PC-9 (cell line): ENCODE measurements around the gene CACNA1G. TPM values are rescaled to one million over a fixed set of nuclear protein-coding genes. Genes with fewer than 3 reads are reported as not detected.
A peak's percentile ranks its signal among the peaks of the same experiment; 100 is the strongest.

Source experiments
- BruUV-seq: library from RNA; stranded (reverse); fragments of 400-500 nt; replicated peaks from 2 replicates; lab custom pipeline; 2021; lab: Mats Ljungman, UMichigan
- CTCF ChIA-PET: fragments of 300-600 bp; sonication (Branson Sonifier 250); formaldehyde crosslinking; loops from one replicate; lab custom pipeline; 2022; ENCODE audit warnings: antibody characterized with exemption; lab: Charles Lee
- POLR2A ChIA-PET: fragments of 300-600 bp; sonication (Branson Sonifier 250); formaldehyde crosslinking; loops from one replicate; lab custom pipeline; 2022; ENCODE audit warnings: antibody characterized with exemption; ENCODE audit not compliant: unreplicated experiment; lab: Charles Lee
- DNase-seq, 2 experiments: peaks; one replicate each; pipeline versions ENCODE4 v3.0.0 to v3.0.0-alpha.2; 2015 to 2022; ENCODE audit warnings: mixed read lengths in 1 of 2
- H2AFZ ChIP-seq: fragments of 200-600 bp; sonication (generic); 2 replicates; pipeline ENCODE4 v1.8.1; 2017; ENCODE audit warnings: antibody characterized with exemption
- H3F3A ChIP-seq: fragments of 200-600 bp; sonication (generic); 2 replicates; pipeline ENCODE4 v1.8.1; 2017; ENCODE audit warnings: antibody characterized with exemption, mild to moderate bottlenecking, low read depth; ENCODE audit not compliant: insufficient read depth
- H3K27ac ChIP-seq: fragments of 200-600 bp; sonication (generic); 2 replicates; pipeline ENCODE4 v1.6.1; 2016; ENCODE audit warnings: mixed run types
- H3K27me3 ChIP-seq: fragments of 200-600 bp; sonication (generic); 2 replicates; pipeline ENCODE4 v1.6.1; 2016; ENCODE audit warnings: low read depth, mixed run types; ENCODE audit not compliant: insufficient read depth
- H3K36me3 ChIP-seq: fragments of 200-600 bp; sonication (generic); 2 replicates; pipeline ENCODE4 v1.6.1; 2016; ENCODE audit warnings: low read depth, mixed run types
- H3K4me1 ChIP-seq: fragments of 200-600 bp; sonication (generic); replicated peaks from 2 replicates; pipeline ENCODE4 v1.6.1; 2016; ENCODE audit warnings: mixed run types; ENCODE audit not compliant: insufficient read depth
- H3K4me2 ChIP-seq: fragments of 200-600 bp; sonication (generic); 2 replicates; pipeline ENCODE4 v1.6.1; 2017; ENCODE audit warnings: mixed run types
- H3K4me3 ChIP-seq: fragments of 200-600 bp; sonication (generic); 2 replicates; pipeline ENCODE4 v1.6.1; 2016; ENCODE audit warnings: mixed run types
- H3K79me2 ChIP-seq: fragments of 200-600 bp; sonication (generic); 2 replicates; pipeline ENCODE4 v1.6.1; 2017; ENCODE audit warnings: low read depth, mixed run types
- H3K9me2 ChIP-seq: fragments of 200-600 bp; sonication (generic); 2 replicates; pipeline ENCODE4 v1.8.1; 2017; ENCODE audit warnings: mild to moderate bottlenecking; ENCODE audit not compliant: insufficient read depth
- H3K9me3 ChIP-seq: fragments of 200-600 bp; sonication (generic); 2 replicates; pipeline ENCODE4 v1.8.1; 2016; ENCODE audit warnings: low read depth; ENCODE audit not compliant: insufficient read depth
- H4K20me1 ChIP-seq: fragments of 200-600 bp; sonication (generic); 2 replicates; pipeline ENCODE4 v1.8.1; 2017; ENCODE audit not compliant: insufficient read depth
- EZH2 ChIP-seq: fragments of 200-600 bp; sonication (generic); IDR thresholded peaks from 2 replicates; pipeline ENCODE4 v1.8.0; 2017; ENCODE audit warnings: antibody characterized with exemption, low read depth
- intact Hi-C: fragments of 100-400 bp; cut with micrococcal nuclease; formaldehyde crosslinking; loops from one replicate; pipeline ENCODE4 v1.10.0; 2022; ENCODE audit not compliant: unreplicated experiment
- total RNA-seq: library from RNA; stranded (reverse); gene quantifications from 2 replicates; pipeline ENCODE4 v1.2.3, GENCODE V29; 2021
- TF ChIP-seq, protein P1 (sequence below): fragments of 200-600 bp; sonication (generic); conservative IDR thresholded peaks from 2 replicates; pipeline ENCODE4 v1.6.1; 2017; ENCODE audit warnings: mixed run types, antibody characterized with exemption, mild to moderate bottlenecking, moderate library complexity

Gene CACNA1G
- total RNA-seq, 1 experiment from 2014 or later, result 0.46 TPM

DNA sequence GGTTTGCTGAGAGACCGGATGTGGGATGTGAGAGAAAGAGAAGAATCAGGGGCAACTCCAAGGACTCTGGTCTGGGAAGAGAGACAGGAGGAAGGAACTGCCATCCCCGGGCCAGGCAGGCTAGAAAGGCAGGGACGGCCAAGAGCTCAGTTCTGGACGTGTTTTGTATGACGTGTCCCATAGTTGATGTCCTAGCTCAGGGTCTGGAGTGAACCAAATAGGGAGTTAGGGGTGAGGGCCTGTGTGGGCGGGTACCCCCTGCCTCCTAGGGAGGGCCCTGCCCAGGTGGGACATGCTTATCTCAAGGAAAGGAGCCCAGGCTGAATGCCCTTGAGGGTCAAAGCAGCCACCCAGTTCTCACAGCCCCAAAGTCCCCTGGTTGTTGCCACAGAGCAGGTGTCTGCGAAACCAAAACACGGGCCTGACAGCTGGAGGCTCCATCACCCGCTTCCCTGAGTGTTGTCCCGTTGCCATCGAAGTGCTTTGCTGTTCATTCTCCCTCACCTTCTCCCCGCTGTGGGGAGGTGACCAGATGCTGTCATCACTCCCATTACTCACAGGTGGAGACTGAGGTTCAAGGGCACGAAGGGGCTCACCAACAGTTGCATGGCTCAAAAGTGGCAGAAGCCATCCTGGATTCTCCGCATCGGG is 81.7 kb downstream of the CACNA1G start:
- peaks cover 61% of the 10 kb centered on the region for H3K4me1 ChIP-seq
- no TSS peak for BruUV-seq
- no peak overlapping the region for H3K27ac ChIP-seq
- no peaks in the 10 kb centered on the region; the same call in 1 of the 2 replicates for H4K20me1 ChIP-seq
- POLR2A ChIA-PET, result no interaction called here
- CTCF ChIA-PET, result interaction anchor here (1.0 kb wide), 1 partner anchor 18 kb away, joined by 4 read pairs; no protein-coding TSS in a partner anchor
- H2AFZ ChIP-seq, result no peak overlapping the region
- no peak overlapping the region for H3K4me2 ChIP-seq
- H3K4me3 ChIP-seq, result no peak overlapping the region
- H3K79me2 ChIP-seq, result peaks cover 87% of the 10 kb centered on the region
- H3K9me2 ChIP-seq, result no peaks in the 10 kb centered on the region
- no peaks in the 10 kb centered on the region for H3K27me3 ChIP-seq
- peaks cover 69% of the 10 kb centered on the region for H3F3A ChIP-seq
- no peak for TF ChIP-seq EZH2
- TF ChIP-seq, protein P1, sequence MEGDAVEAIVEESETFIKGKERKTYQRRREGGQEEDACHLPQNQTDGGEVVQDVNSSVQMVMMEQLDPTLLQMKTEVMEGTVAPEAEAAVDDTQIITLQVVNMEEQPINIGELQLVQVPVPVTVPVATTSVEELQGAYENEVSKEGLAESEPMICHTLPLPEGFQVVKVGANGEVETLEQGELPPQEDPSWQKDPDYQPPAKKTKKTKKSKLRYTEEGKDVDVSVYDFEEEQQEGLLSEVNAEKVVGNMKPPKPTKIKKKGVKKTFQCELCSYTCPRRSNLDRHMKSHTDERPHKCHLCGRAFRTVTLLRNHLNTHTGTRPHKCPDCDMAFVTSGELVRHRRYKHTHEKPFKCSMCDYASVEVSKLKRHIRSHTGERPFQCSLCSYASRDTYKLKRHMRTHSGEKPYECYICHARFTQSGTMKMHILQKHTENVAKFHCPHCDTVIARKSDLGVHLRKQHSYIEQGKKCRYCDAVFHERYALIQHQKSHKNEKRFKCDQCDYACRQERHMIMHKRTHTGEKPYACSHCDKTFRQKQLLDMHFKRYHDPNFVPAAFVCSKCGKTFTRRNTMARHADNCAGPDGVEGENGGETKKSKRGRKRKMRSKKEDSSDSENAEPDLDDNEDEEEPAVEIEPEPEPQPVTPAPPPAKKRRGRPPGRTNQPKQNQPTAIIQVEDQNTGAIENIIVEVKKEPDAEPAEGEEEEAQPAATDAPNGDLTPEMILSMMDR, result no peak
- H3K36me3 ChIP-seq, result peaks cover 62% of the 10 kb centered on the region
- intact Hi-C loops, result no loop called here
- H3K9me3 ChIP-seq, result no peaks in the 10 kb centered on the region
- DNase-seq, result no peak

DNA sequence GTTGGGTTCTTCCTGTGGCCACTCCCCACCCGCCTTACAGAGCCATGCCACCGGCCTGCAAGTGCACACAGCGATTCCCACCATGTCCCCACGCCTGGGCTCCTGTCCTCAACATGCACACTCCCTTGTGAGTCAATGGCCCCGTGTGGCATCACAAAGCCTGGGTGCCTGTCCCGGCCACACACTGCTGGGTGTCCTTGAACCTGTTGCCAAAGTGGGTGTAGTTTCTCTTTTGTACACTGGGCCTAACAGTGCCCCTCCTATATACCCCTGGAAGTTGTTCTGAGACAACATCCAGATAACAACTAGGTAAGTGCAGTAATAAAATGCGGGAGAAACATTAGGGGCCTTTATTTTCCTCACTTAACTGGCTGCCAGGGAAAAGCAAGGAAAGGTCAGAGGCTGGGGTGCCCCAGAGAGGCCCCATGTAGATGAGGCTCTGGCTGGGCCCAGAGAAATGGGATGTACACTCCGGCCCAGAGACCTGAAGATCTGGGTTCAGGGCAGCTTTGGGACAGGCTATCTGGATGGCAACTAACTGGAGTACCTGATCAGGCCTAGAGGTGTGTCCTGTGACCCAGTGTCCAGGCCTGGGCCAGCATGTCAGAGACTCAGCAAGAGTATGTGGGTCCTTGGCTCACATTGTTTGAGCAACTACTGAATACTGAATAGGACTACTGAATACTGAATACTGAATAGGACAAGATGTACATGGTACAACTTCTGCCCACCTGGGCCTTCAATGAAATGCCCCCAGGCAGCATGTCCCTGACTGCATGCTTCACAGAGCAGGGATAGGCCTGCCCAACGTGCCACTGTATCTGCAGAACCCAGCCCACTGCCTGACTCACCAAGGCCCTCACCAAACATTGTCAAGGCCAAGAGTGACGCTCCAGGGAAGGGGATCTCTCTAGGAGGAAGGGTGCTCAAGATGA is 82.5 kb downstream of the CACNA1G start:
- Histone ChIP-seq H3K9me2 (no peaks in the 10 kb centered on the region), H3K4me1 (peaks cover 53% of the 10 kb centered on the region), H4K20me1 (no peaks in the 10 kb centered on the region; the same call in 1 of the 2 replicates), H3K36me3 (peaks cover 66% of the 10 kb centered on the region), H3K27ac (no peak overlapping the region), H3F3A (peaks cover 68% of the 10 kb centered on the region), H2AFZ (no peak overlapping the region), H3K4me3 (no peak overlapping the region), H3K79me2 (peaks cover 87% of the 10 kb centered on the region), H3K27me3 (no peaks in the 10 kb centered on the region), H3K4me2 (no peak overlapping the region), H3K9me3 (no peaks in the 10 kb centered on the region)
- intact Hi-C loops, result no loop called here
- POLR2A ChIA-PET, result no interaction called here
- DNase-seq, result peak in 1 of 2 experiments; percentile 47
- no TSS peak for BruUV-seq
- CTCF ChIA-PET, result no interaction called here
- TF ChIP-seq, protein P1, result no peak
- TF ChIP-seq EZH2, result no peak

DNA sequence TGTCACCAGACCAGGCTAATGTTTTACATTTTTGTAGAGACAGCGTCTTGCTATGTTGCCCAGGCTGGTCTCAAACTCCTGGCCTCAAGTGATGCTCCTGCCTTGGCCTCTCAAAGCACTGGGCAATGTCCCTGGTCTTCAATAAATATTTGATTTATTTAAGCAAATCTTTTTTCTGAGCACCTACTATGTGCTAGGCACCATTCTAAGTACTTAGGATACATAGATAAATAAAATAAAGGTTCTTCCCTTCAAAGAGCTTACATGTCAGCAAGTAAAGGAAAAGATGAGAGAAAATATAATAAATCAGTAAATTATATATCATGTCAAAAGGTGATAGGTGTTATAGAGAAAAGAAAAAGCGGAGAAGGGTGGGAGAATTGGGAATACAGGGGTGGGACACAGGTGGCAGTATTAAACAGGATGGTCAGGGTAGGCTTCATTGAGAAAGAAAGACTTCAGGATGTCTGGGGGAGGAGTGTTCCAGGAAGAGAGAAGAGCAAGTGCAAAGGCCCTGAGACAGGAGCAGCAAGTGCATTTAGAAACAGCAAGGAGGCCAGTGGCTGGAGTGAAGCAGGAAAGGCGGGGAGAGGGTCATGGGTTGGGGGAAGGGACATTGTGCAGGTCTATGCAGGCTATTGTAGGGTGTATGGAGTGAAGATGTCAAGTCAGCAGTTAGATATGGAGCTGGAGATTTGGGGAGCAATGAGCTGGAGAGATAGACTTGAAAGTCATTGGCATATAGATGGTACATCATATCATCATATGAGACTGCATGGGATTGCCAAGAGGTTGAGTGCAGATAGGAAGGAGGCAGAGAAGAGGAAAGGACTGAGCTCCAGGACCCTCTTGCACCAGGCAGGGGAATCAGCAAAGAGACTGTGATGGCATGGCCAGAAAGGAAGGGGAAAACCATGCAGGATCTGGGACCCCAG is 85.5 kb downstream of the CACNA1G start:
- CTCF ChIA-PET, result no interaction called here
- H3K27ac ChIP-seq, result 0 out of 2 replicates have a peak overlapping the region, but pooled peaks have one; percentile 38
- H3K4me2 ChIP-seq, result no peak overlapping the region
- peaks cover 69% of the 10 kb centered on the region for H3K36me3 ChIP-seq
- H2AFZ ChIP-seq, result no peak overlapping the region
- no peaks in the 10 kb centered on the region for H3K9me3 ChIP-seq
- no peaks in the 10 kb centered on the region for H3K9me2 ChIP-seq
- no peaks in the 10 kb centered on the region for H3K27me3 ChIP-seq
- POLR2A ChIA-PET, result interaction anchor here (0.6 kb wide), 1 partner anchor 21 kb away, joined by 3 read pairs; no protein-coding TSS in a partner anchor
- no peak for TF ChIP-seq EZH2
- TF ChIP-seq, protein P1, result no peak
- no peak overlapping the region for H3K4me3 ChIP-seq
- H4K20me1 ChIP-seq, result no peaks in the 10 kb centered on the region; the same call in 1 of the 2 replicates
- peaks cover 71% of the 10 kb centered on the region for H3F3A ChIP-seq
- no TSS peak for BruUV-seq
- no peak for DNase-seq
- peaks cover 97% of the 10 kb centered on the region for H3K79me2 ChIP-seq
- H3K4me1 ChIP-seq, result peaks cover 31% of the 10 kb centered on the region
- intact Hi-C loops, result no loop called here
